ENCODE measurements around the gene TBX4.

The TBX4 gene

GRCh38 chr17:61480414-61480807 is 28.2 kb downstream of the TBX4 start:
- no peaks in the 10 kb centered on the region for H3K4me1 ChIP-seq (ENCODE audit: control insufficient read depth, insufficient read depth, low read length)
- no peak overlapping the region for H3K4me3 ChIP-seq (ENCODE audit: low read length in 2 of 2)
- no peak overlapping the region for H3K27ac ChIP-seq (ENCODE audit: low read length)
- H3K9ac ChIP-seq (ENCODE audit: low read length in 2 of 2): no peak overlapping the region
- peaks cover 7 to 20% of the 10 kb centered on the region in 2 donors for H3K27me3 ChIP-seq (ENCODE audit: control insufficient read depth in 1 of 2, insufficient read depth in 2 of 2, low read length in 2 of 2)
- H3K36me3 ChIP-seq (ENCODE audit: control insufficient read depth in 2 of 2, insufficient read depth in 2 of 2, low read length in 2 of 2): no peaks in the 10 kb centered on the region
- no peaks in the 10 kb centered on the region for H3K9me3 ChIP-seq (ENCODE audit: control insufficient read depth in 2 of 2, low read length in 2 of 2)

- no peak overlapping the region for H3K27ac ChIP-seq (ENCODE audit: low read length)
- H3K9ac ChIP-seq (ENCODE audit: low read length in 2 of 2): no peak overlapping the region
- no peak overlapping the region for H3K4me3 ChIP-seq (ENCODE audit: low read length in 2 of 2)
- no peaks in the 10 kb centered on the region for H3K4me1 ChIP-seq (ENCODE audit: control insufficient read depth, insufficient read depth, low read length)
- no peaks in the 10 kb centered on the region for H3K36me3 ChIP-seq (ENCODE audit: control insufficient read depth in 2 of 2, insufficient read depth in 2 of 2, low read length in 2 of 2)
- H3K27me3 ChIP-seq (ENCODE audit: control insufficient read depth in 1 of 2, insufficient read depth in 2 of 2, low read length in 2 of 2): peaks cover 7 to 12% of the 10 kb centered on the region in 2 donors
- H3K9me3 ChIP-seq (ENCODE audit: control insufficient read depth in 2 of 2, low read length in 2 of 2): no peaks in the 10 kb centered on the region
These were observed 29.2 kb downstream of the TBX4 start for GRCh38 chr17:61481421-61481820.

GRCh38 chr17:61482467-61482866 is 30.2 kb downstream of the TBX4 start:
- H3K9me3 ChIP-seq (ENCODE audit: control insufficient read depth in 2 of 2, low read length in 2 of 2): no peaks in the 10 kb centered on the region
- no peak overlapping the region for H3K9ac ChIP-seq (ENCODE audit: low read length in 2 of 2)
- H3K4me1 ChIP-seq (ENCODE audit: control insufficient read depth, insufficient read depth, low read length): peaks cover 4% of the 10 kb centered on the region
- H3K27ac ChIP-seq (ENCODE audit: low read length): no peak overlapping the region
- H3K36me3 ChIP-seq (ENCODE audit: control insufficient read depth in 2 of 2, insufficient read depth in 2 of 2, low read length in 2 of 2): no peaks in the 10 kb centered on the region
- H3K27me3 ChIP-seq (ENCODE audit: control insufficient read depth in 1 of 2, insufficient read depth in 2 of 2, low read length in 2 of 2): peaks cover 0 to 5% of the 10 kb centered on the region in 2 donors
- no peak overlapping the region for H3K4me3 ChIP-seq (ENCODE audit: low read length in 2 of 2)

- no peak overlapping the region for H3K4me3 ChIP-seq (ENCODE audit: low read length in 2 of 2)
These were observed 31.5 kb downstream of the TBX4 start for GRCh38 chr17:61483778-61484116.

GRCh38 chr17:61484174-61484573 is 32.0 kb downstream of the TBX4 start:
- no peak overlapping the region for H3K4me3 ChIP-seq (ENCODE audit: low read length in 2 of 2)
- no peaks in the 10 kb centered on the region for H3K9me3 ChIP-seq (ENCODE audit: control insufficient read depth in 2 of 2, low read length in 2 of 2)
- no peaks in the 10 kb centered on the region for H3K36me3 ChIP-seq (ENCODE audit: control insufficient read depth in 2 of 2, insufficient read depth in 2 of 2, low read length in 2 of 2)
- H3K27ac ChIP-seq (ENCODE audit: low read length): no peak overlapping the region
- H3K27me3 ChIP-seq (ENCODE audit: control insufficient read depth in 1 of 2, insufficient read depth in 2 of 2, low read length in 2 of 2): peaks cover 0 to 5% of the 10 kb centered on the region in 2 donors
- peaks cover 4% of the 10 kb centered on the region for H3K4me1 ChIP-seq (ENCODE audit: control insufficient read depth, insufficient read depth, low read length)
- no peak overlapping the region for H3K9ac ChIP-seq (ENCODE audit: low read length in 2 of 2)

More at GRCh38 chr17:61483778-61484116, 31.5 kb downstream of the TBX4 start:
- H3K36me3 ChIP-seq (ENCODE audit: control insufficient read depth in 2 of 2, insufficient read depth in 2 of 2, low read length in 2 of 2): no peaks in the 10 kb centered on the region
- peaks cover 0 to 5% of the 10 kb centered on the region in 2 donors for H3K27me3 ChIP-seq (ENCODE audit: control insufficient read depth in 1 of 2, insufficient read depth in 2 of 2, low read length in 2 of 2)
- H3K9ac ChIP-seq (ENCODE audit: low read length in 2 of 2): no peak overlapping the region
- H3K27ac ChIP-seq (ENCODE audit: low read length): no peak overlapping the region
- no peaks in the 10 kb centered on the region for H3K9me3 ChIP-seq (ENCODE audit: control insufficient read depth in 2 of 2, low read length in 2 of 2)
- H3K4me1 ChIP-seq (ENCODE audit: control insufficient read depth, insufficient read depth, low read length): peaks cover 4% of the 10 kb centered on the region

GRCh38 chr17:61485067-61485775 is 33.0 kb downstream of the TBX4 start:
- Histone ChIP-seq H3K36me3 (ENCODE audit: control insufficient read depth in 2 of 2, insufficient read depth in 2 of 2, low read length in 2 of 2) (no peaks in the 10 kb centered on the region), H3K9me3 (ENCODE audit: control insufficient read depth in 2 of 2, low read length in 2 of 2) (no peaks in the 10 kb centered on the region), H3K4me1 (ENCODE audit: control insufficient read depth, insufficient read depth, low read length) (peaks cover 4% of the 10 kb centered on the region), H3K27ac (ENCODE audit: low read length) (no peak overlapping the region), H3K9ac (ENCODE audit: low read length in 2 of 2) (no peak overlapping the region), H3K4me3 (ENCODE audit: low read length in 2 of 2) (no peak overlapping the region), H3K27me3 (ENCODE audit: control insufficient read depth in 1 of 2, insufficient read depth in 2 of 2, low read length in 2 of 2) (peaks cover 0 to 2% of the 10 kb centered on the region in 2 donors)

- Histone ChIP-seq H3K9me3 (ENCODE audit: control insufficient read depth in 2 of 2, low read length in 2 of 2) (no peaks in the 10 kb centered on the region), H3K36me3 (ENCODE audit: control insufficient read depth in 2 of 2, insufficient read depth in 2 of 2, low read length in 2 of 2) (no peaks in the 10 kb centered on the region), H3K27ac (ENCODE audit: low read length) (no peak overlapping the region), H3K9ac (ENCODE audit: low read length in 2 of 2) (no peak overlapping the region), H3K27me3 (ENCODE audit: control insufficient read depth in 1 of 2, insufficient read depth in 2 of 2, low read length in 2 of 2) (peaks cover 0 to 2% of the 10 kb centered on the region in 2 donors), H3K4me1 (ENCODE audit: control insufficient read depth, insufficient read depth, low read length) (peaks cover 4% of the 10 kb centered on the region), H3K4me3 (ENCODE audit: low read length in 2 of 2) (no peak overlapping the region)
These were observed 34.2 kb downstream of the TBX4 start for GRCh38 chr17:61486135-61487120.

- Histone ChIP-seq H3K4me1 (ENCODE audit: control insufficient read depth, insufficient read depth, low read length) (peaks cover 4% of the 10 kb centered on the region), H3K27ac (ENCODE audit: low read length) (no peak overlapping the region), H3K9ac (ENCODE audit: low read length in 2 of 2) (no peak overlapping the region), H3K36me3 (ENCODE audit: control insufficient read depth in 2 of 2, insufficient read depth in 2 of 2, low read length in 2 of 2) (no peaks in the 10 kb centered on the region), H3K4me3 (ENCODE audit: low read length in 2 of 2) (no peak overlapping the region), H3K9me3 (ENCODE audit: control insufficient read depth in 2 of 2, low read length in 2 of 2) (no peaks in the 10 kb centered on the region), H3K27me3 (ENCODE audit: control insufficient read depth in 1 of 2, insufficient read depth in 2 of 2, low read length in 2 of 2) (peaks cover 0 to 2% of the 10 kb centered on the region in 2 donors)
These were observed 35.2 kb downstream of the TBX4 start for GRCh38 chr17:61487161-61487988.

- no peaks in the 10 kb centered on the region for H3K9me3 ChIP-seq (ENCODE audit: control insufficient read depth in 2 of 2, low read length in 2 of 2)
- H3K36me3 ChIP-seq (ENCODE audit: control insufficient read depth in 2 of 2, insufficient read depth in 2 of 2, low read length in 2 of 2): no peaks in the 10 kb centered on the region
- H3K27me3 ChIP-seq (ENCODE audit: control insufficient read depth in 1 of 2, insufficient read depth in 2 of 2, low read length in 2 of 2): peaks cover 0 to 2% of the 10 kb centered on the region in 2 donors
- H3K4me1 ChIP-seq (ENCODE audit: control insufficient read depth, insufficient read depth, low read length): peaks cover 8% of the 10 kb centered on the region
- no peak overlapping the region for H3K4me3 ChIP-seq (ENCODE audit: low read length in 2 of 2)
- no peak overlapping the region for H3K27ac ChIP-seq (ENCODE audit: low read length)
- no peak overlapping the region for H3K9ac ChIP-seq (ENCODE audit: low read length in 2 of 2)
These were observed 35.9 kb downstream of the TBX4 start for GRCh38 chr17:61487989-61488595.
